NCI-H1105 treated with DMSO at 0.1 percent for 48 hours (cell line): ENCODE results near the gene CFHR4.
"Not testable (repeated sequence)": the region's sequence is repeated elsewhere in the genome, so short reads cannot be mapped to it uniquely, and the experiment has no call there.

Source experiments
- DNase-seq: peaks from one replicate; lab custom pipeline; 2025; lab: John Stamatoyannopoulos, UW

CFHR4 gene

DNA sequence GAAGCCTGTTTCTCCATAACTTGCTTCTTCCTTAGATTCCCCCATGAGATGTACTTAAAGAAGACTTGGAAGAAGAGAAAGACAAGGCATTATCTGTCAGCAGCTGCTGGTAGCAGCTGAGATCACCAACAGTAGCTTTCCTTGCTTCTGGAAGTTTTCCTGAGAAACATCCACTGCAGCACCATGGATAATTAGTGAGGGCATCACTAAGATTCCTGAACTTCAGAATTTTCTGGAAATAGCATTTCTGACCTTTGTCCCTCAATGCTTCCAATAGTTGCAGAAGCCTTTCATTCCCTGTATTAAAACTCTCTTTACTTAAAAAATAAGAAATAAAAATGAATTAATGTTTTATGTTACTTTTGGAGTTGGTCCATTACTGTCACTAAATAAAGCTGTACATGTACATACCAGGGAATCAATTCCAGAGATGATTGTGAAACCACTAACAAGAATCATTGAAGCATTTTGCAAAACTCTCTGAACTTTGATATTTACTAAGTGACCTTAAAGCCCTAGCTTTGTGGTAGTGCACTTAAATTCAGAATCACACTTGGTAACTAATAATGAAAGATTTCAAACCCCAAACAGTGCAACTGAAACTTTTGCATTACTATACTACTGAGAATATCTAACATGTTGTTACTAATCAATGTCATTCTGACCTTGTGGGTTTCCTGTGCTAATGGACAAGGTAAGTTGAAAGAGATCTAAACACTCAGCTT lies at the start of gene CFHR4:
CFHR4 (plus strand) TSS at position 538 of the 725 bp plus-strand sequence; CDS start at position 637, 99 bp downstream.
- DNase-seq, result no peak

- not testable (repeated sequence) for DNase-seq
Observed at GRCh38 chr1:196849613-196850492, 38.0 kb upstream of the CFHR4 start.

GRCh38 chr1:196856053-196856452 lies 31.8 kb upstream of the CFHR4 start:
- DNase-seq, result no peak

GRCh38 chr1:196857188-196857587 lies 30.7 kb upstream of the CFHR4 start:
- no peak for DNase-seq

DNA sequence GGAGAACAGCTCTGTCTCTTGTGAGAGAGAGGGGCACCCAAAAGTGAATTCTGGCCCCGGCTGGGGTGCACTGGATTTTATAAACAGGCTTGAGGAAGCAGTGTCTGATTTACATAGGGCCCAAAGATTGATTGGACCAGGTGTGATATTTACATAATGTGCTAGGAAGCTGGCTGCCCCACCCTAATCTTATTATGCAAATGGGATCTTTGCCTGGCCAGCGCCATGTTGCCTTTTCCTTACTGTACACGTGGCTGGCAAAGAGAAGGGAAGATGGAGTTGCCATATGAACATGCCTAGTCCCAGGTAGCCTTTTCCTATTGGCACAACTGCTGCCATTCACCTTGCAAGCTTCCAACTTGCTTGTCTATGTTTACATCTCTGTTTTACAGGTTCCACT lies 29.0 kb upstream of the CFHR4 start:
- DNase-seq, result no peak

DNA sequence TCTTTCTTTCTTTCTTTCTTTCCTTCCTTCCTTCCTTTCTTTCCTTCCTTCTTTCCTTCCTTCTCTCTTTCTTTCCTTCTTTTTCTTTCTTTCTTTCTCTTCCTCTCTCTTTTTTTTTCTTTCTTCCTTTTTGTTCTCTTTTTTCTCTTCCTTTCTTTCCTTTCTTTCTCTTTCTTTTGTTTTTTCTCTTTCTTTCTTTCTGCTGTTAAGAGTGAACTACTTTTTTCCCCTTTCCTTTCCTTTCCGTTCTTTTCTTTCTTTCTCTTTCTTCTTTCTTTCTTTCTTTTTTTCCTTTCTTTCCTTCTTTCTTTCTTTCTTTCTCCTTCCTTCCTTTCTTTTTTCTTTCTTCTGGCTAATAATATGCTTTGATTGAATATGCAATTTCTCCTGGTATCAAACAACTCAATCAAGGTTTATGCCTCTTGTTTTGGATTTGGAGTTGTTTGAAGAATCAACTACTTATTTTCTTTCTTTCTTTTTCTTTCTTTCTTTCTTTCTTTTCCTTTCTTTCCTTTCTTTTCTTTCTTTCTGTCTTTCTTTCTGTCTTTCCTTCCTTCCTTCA lies 27.4 kb upstream of the CFHR4 start:
- DNase-seq, result no peak

GRCh38 chr1:196861429-196861828 lies 26.4 kb upstream of the CFHR4 start:
- no peak for DNase-seq

- no peak for DNase-seq
Observed at GRCh38 chr1:196866974-196867373, 20.9 kb upstream of the CFHR4 start.

DNA sequence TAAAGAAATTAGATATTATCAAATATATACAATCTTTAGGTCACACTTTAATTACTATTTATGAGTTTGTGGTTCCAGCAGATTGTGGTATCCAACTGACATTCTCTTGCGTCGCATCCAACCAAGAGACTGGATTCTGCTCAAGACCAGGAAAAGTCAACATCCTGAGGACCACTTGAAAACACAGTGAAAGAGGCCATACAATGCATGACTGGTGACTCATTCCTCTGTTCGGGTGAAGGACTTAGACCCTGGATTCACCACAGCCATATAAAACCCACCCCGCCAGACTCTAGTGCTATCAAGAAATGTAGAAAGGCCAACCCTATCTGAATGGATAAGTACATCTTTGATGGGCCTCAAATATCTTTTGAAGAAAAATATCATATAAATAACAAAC lies 14.5 kb upstream of the CFHR4 start:
- no peak for DNase-seq

- no peak for DNase-seq
Observed at GRCh38 chr1:196875935-196876334, 11.9 kb upstream of the CFHR4 start.

DNA sequence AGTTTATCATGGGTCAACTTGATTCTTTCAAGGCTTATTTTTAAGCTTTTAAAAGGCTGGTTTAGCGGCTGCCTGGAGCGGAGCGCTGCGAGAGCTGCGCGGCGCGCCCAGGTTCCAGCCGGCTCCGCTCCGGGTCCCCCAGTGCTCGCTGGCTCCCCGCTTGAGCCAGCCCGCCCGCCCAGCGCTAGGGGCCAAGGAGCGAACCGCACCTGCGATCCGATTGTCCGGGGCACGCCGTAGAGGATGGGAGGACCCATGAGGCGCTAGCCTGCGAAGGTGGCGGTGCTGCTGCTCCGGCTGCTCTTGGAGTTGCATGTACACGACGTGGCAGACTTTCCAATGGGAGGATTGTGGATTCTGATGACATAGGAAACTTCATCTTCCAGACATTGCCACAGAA lies 9.9 kb upstream of the CFHR4 start:
- DNase-seq, result peak; percentile 35

DNA sequence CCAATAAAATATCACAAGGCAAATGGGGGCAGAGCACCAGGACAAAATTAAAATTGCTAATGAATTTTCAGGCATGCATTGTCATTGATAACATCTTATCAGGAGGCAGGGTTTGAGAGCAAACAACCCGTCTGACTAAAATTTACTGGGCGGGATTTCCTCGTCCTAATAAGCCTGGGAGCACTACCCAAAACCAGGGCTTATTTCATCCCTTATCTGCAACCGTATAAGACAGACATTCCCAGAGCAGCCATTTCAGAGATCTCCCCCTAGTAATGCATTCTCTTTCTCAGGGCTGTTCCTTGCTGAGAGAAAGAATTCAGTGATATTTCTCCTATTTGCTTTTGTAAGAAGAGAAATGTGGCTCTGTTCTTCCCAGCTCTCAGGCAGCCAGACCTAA lies 1.3 kb upstream of the CFHR4 start:
- DNase-seq, result not testable (repeated sequence)

DNA sequence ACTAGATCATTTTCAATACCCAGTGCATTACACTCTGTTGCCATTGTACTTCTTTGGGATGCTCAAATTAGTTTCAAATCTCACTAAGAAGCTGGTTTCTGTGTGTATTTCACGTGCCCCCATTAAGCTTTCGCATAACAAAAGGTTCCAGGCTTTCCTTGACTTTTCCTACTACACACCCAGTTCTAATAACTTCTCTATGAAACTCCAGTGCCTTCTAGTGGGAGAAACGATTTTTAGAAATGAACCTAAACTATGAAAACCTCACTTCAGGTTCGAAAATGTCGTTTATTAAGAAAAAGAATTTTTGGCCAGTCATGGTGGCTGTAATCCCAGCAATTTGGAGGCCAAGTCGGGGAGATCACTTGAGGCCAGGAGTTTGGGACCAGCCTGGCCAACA lies 2.8 kb downstream of the CFHR4 start:
- no peak for DNase-seq

DNA sequence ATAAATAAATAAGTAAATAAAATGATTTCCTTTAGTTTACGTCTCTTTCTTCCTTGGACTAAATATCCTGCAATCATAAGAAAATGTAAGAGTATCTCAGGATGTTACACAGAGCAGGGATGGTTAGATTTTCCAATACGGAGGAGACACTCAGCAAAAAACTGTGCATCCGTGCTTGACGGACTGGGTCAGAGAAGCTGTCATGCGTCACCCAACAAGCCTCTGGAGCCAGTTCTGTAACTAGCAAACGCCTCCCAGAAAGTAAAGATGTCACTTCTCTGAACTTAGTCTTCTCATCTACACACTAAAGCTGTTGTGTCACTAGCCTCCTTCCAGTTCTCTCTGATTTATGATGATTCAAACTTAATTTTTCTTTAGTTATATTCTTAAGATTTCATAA lies 3.4 kb downstream of the CFHR4 start:
- no peak for DNase-seq

GRCh38 chr1:196896355-196896754 lies 8.5 kb downstream of the CFHR4 start:
- DNase-seq, result no peak

- peak; percentile 35 for DNase-seq
Observed at GRCh38 chr1:196897158-196897828, 9.4 kb downstream of the CFHR4 start.

DNA sequence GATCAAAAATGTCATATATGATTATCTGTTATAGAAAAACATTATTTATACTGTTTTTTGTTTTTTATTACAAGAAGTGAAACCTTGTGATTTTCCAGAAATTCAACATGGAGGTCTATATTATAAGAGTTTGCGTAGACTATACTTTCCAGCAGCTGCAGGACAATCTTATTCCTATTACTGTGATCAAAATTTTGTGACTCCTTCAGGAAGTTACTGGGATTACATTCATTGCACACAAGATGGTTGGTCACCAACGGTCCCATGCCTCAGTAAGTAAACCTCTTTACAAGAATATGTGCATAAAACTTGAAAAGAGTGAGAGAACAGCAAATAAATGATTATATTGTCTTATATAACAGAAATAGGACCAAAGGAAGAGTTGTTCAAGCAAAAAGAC lies 14.5 kb downstream of the CFHR4 start:
- no peak for DNase-seq

DNA sequence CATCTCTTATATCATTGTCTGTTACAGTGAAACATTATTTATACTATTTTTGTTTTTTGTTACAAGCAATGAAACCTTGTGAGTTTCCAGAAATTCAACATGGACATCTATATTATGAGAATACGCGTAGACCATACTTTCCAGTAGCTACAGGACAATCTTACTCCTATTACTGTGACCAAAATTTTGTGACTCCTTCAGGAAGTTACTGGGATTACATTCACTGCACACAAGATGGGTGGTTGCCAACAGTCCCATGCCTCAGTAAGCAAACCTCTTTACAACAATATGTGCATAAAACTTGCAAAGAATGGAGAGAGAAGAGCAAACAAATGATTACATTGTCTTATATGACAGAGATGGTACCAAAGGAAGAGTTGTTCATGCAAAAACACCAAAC lies 22.4 kb downstream of the CFHR4 start:
- DNase-seq, result no peak

GRCh38 chr1:196912283-196912682 lies 24.4 kb downstream of the CFHR4 start:
- not testable (repeated sequence) for DNase-seq

- DNase-seq, result not testable (repeated sequence)
Observed at GRCh38 chr1:196926839-196927238, 39.0 kb downstream of the CFHR4 start.

DNA sequence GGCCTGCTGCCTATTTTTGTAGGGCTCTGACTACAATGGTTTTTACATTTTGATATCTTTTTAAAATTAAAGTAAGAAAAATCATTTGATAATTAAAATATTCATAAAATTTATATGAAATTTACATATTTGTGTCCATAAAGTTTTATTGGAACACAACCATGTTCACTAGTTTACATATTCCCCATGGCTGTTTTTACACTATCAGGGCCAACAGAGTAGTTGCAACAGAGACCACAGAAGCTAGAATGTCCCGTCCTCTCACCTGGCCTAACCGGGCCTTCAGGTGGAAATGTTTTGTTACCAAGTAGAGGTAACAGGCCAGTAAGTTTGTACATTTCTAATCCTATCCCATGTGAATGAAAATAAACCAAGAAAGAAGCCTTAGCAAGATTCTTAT lies 45.0 kb downstream of the CFHR4 start:
- not testable (repeated sequence) for DNase-seq

- peak; percentile 71 for DNase-seq
Observed at GRCh38 chr1:196933531-196934189, 45.8 kb downstream of the CFHR4 start.
